Measurements from ENCODE around the gene NSF.
A peak's percentile ranks its signal among the peaks of the same experiment; 100 is the strongest.

NSF gene

GRCh38 chr17:46732754-46733398, 142.4 kb downstream of the NSF start:
- H3K4me1 ChIP-seq (ENCODE audit: control insufficient read depth, insufficient read depth, low read length), result no peaks in the 10 kb centered on the region
- peak; percentile 52 for DNase-seq (ENCODE audit: low read depth, low spot score)
- no peaks in the 10 kb centered on the region for H3K9me3 ChIP-seq (ENCODE audit: control insufficient read depth, insufficient read depth, low read length)
- H3K27me3 ChIP-seq (ENCODE audit: control insufficient read depth, insufficient read depth, low read length), result no peaks in the 10 kb centered on the region
- no peak overlapping the region for H3K27ac ChIP-seq (ENCODE audit: low read length)
- no CpG with 5 or more reads among the region's 7 CpGs for WGBS (ENCODE audit: insufficient coverage, insufficient read length)
- H3K4me3 ChIP-seq (ENCODE audit: low read length), result no peak overlapping the region
- H3K36me3 ChIP-seq (ENCODE audit: control insufficient read depth, insufficient read depth, low read length), result no peaks in the 10 kb centered on the region

- H3K36me3 ChIP-seq (ENCODE audit: control insufficient read depth, insufficient read depth, low read length), result no peaks in the 10 kb centered on the region
- H3K4me1 ChIP-seq (ENCODE audit: control insufficient read depth, insufficient read depth, low read length), result no peaks in the 10 kb centered on the region
- no peak overlapping the region for H3K27ac ChIP-seq (ENCODE audit: low read length)
- no peaks in the 10 kb centered on the region for H3K27me3 ChIP-seq (ENCODE audit: control insufficient read depth, insufficient read depth, low read length)
- no peaks in the 10 kb centered on the region for H3K9me3 ChIP-seq (ENCODE audit: control insufficient read depth, insufficient read depth, low read length)
- DNase-seq (ENCODE audit: low read depth, low spot score), result no peak
- WGBS (ENCODE audit: insufficient coverage, insufficient read length), result no CpG with 5 or more reads among the region's 1 CpG
- no peak overlapping the region for H3K4me3 ChIP-seq (ENCODE audit: low read length)
Observed at GRCh38 chr17:46733837-46734475, 143.5 kb downstream of the NSF start.

- Histone ChIP-seq H3K4me1 (ENCODE audit: control insufficient read depth, insufficient read depth, low read length) (no peaks in the 10 kb centered on the region), H3K4me3 (ENCODE audit: low read length) (no peak overlapping the region)
Observed at GRCh38 chr17:46736100-46736499, 145.6 kb downstream of the NSF start.

GRCh38 chr17:46737326-46737725, 146.9 kb downstream of the NSF start:
- no peak overlapping the region for H3K27ac ChIP-seq (ENCODE audit: low read length)
- H3K4me1 ChIP-seq (ENCODE audit: control insufficient read depth, insufficient read depth, low read length), result no peaks in the 10 kb centered on the region
- WGBS (ENCODE audit: insufficient coverage, insufficient read length), result 100% methylated on average over 1 of the region's 4 CpGs
- H3K4me3 ChIP-seq (ENCODE audit: low read length), result no peak overlapping the region
- DNase-seq (ENCODE audit: low read depth, low spot score), result no peak
- no peaks in the 10 kb centered on the region for H3K36me3 ChIP-seq (ENCODE audit: control insufficient read depth, insufficient read depth, low read length)
- no peaks in the 10 kb centered on the region for H3K9me3 ChIP-seq (ENCODE audit: control insufficient read depth, insufficient read depth, low read length)
- no peaks in the 10 kb centered on the region for H3K27me3 ChIP-seq (ENCODE audit: control insufficient read depth, insufficient read depth, low read length)

More at GRCh38 chr17:46736100-46736499, 145.6 kb downstream of the NSF start:
- no peak for DNase-seq (ENCODE audit: low read depth, low spot score)
- no peaks in the 10 kb centered on the region for H3K9me3 ChIP-seq (ENCODE audit: control insufficient read depth, insufficient read depth, low read length)
- no peak overlapping the region for H3K27ac ChIP-seq (ENCODE audit: low read length)
- no peaks in the 10 kb centered on the region for H3K36me3 ChIP-seq (ENCODE audit: control insufficient read depth, insufficient read depth, low read length)
- no peaks in the 10 kb centered on the region for H3K27me3 ChIP-seq (ENCODE audit: control insufficient read depth, insufficient read depth, low read length)

- H3K9me3 ChIP-seq (ENCODE audit: control insufficient read depth, insufficient read depth, low read length), result no peaks in the 10 kb centered on the region
- no peak overlapping the region for H3K4me3 ChIP-seq (ENCODE audit: low read length)
- H3K27ac ChIP-seq (ENCODE audit: low read length), result no peak overlapping the region
- no peak for DNase-seq (ENCODE audit: low read depth, low spot score)
- no peaks in the 10 kb centered on the region for H3K27me3 ChIP-seq (ENCODE audit: control insufficient read depth, insufficient read depth, low read length)
- no peaks in the 10 kb centered on the region; the same call in 1 of the 2 replicates for H3K4me1 ChIP-seq (ENCODE audit: control insufficient read depth, insufficient read depth, low read length)
- no peaks in the 10 kb centered on the region for H3K36me3 ChIP-seq (ENCODE audit: control insufficient read depth, insufficient read depth, low read length)
- no CpG with 5 or more reads among the region's 4 CpGs for WGBS (ENCODE audit: insufficient coverage, insufficient read length)
Observed at GRCh38 chr17:46738544-46738943, 148.1 kb downstream of the NSF start.

GRCh38 chr17:46739982-46740381, 149.5 kb downstream of the NSF start:
- Histone ChIP-seq H3K4me3 (ENCODE audit: low read length) (no peak overlapping the region), H3K4me1 (ENCODE audit: control insufficient read depth, insufficient read depth, low read length) (no peaks in the 10 kb centered on the region; the same call in 1 of the 2 replicates), H3K36me3 (ENCODE audit: control insufficient read depth, insufficient read depth, low read length) (no peaks in the 10 kb centered on the region), H3K9me3 (ENCODE audit: control insufficient read depth, insufficient read depth, low read length) (no peaks in the 10 kb centered on the region), H3K27me3 (ENCODE audit: control insufficient read depth, insufficient read depth, low read length) (no peaks in the 10 kb centered on the region), H3K27ac (ENCODE audit: low read length) (no peak overlapping the region)
- DNase-seq (ENCODE audit: low read depth, low spot score), result no peak

GRCh38 chr17:46741122-46741730, 150.8 kb downstream of the NSF start:
- no peaks in the 10 kb centered on the region for H3K36me3 ChIP-seq (ENCODE audit: control insufficient read depth, insufficient read depth, low read length)
- WGBS (ENCODE audit: insufficient coverage, insufficient read length), result no CpG with 5 or more reads among the region's 2 CpGs

GRCh38 chr17:46742565-46743270, 152.2 kb downstream of the NSF start:
- WGBS (ENCODE audit: insufficient coverage, insufficient read length), result no CpG with 5 or more reads among the region's 7 CpGs
- no peak for DNase-seq (ENCODE audit: low read depth, low spot score)
- Histone ChIP-seq H3K9me3 (ENCODE audit: control insufficient read depth, insufficient read depth, low read length) (no peaks in the 10 kb centered on the region), H3K27ac (ENCODE audit: low read length) (no peak overlapping the region), H3K27me3 (ENCODE audit: control insufficient read depth, insufficient read depth, low read length) (no peaks in the 10 kb centered on the region), H3K36me3 (ENCODE audit: control insufficient read depth, insufficient read depth, low read length) (no peaks in the 10 kb centered on the region), H3K4me3 (ENCODE audit: low read length) (no peak overlapping the region), H3K4me1 (ENCODE audit: control insufficient read depth, insufficient read depth, low read length) (no peaks in the 10 kb centered on the region; the same call in 1 of the 2 replicates)

More at GRCh38 chr17:46741122-46741730, 150.8 kb downstream of the NSF start:
- Histone ChIP-seq H3K27ac (ENCODE audit: low read length) (no peak overlapping the region), H3K4me3 (ENCODE audit: low read length) (no peak overlapping the region), H3K9me3 (ENCODE audit: control insufficient read depth, insufficient read depth, low read length) (no peaks in the 10 kb centered on the region), H3K27me3 (ENCODE audit: control insufficient read depth, insufficient read depth, low read length) (no peaks in the 10 kb centered on the region), H3K4me1 (ENCODE audit: control insufficient read depth, insufficient read depth, low read length) (no peaks in the 10 kb centered on the region; the same call in 1 of the 2 replicates)
- DNase-seq (ENCODE audit: low read depth, low spot score), result no peak

- H3K27me3 ChIP-seq (ENCODE audit: control insufficient read depth, insufficient read depth, low read length), result no peaks in the 10 kb centered on the region
- no peak for DNase-seq (ENCODE audit: low read depth, low spot score)
- WGBS (ENCODE audit: insufficient coverage, insufficient read length), result no CpG with 5 or more reads among the region's 1 CpG
- H3K9me3 ChIP-seq (ENCODE audit: control insufficient read depth, insufficient read depth, low read length), result no peaks in the 10 kb centered on the region
- H3K4me1 ChIP-seq (ENCODE audit: control insufficient read depth, insufficient read depth, low read length), result no peaks in the 10 kb centered on the region; the same call in 1 of the 2 replicates
- H3K27ac ChIP-seq (ENCODE audit: low read length), result no peak overlapping the region
- no peak overlapping the region for H3K4me3 ChIP-seq (ENCODE audit: low read length)
- H3K36me3 ChIP-seq (ENCODE audit: control insufficient read depth, insufficient read depth, low read length), result no peaks in the 10 kb centered on the region
Observed at GRCh38 chr17:46744441-46744840, 154.0 kb downstream of the NSF start.

- WGBS (ENCODE audit: insufficient coverage, insufficient read length), result no CpG with 5 or more reads among the region's 3 CpGs
- no peak overlapping the region for H3K27ac ChIP-seq (ENCODE audit: low read length)
- H3K4me3 ChIP-seq (ENCODE audit: low read length), result no peak overlapping the region
Observed at GRCh38 chr17:46745376-46745775, 154.9 kb downstream of the NSF start.

More at GRCh38 chr17:46745376-46745775, 154.9 kb downstream of the NSF start:
- Histone ChIP-seq H3K9me3 (ENCODE audit: control insufficient read depth, insufficient read depth, low read length) (no peaks in the 10 kb centered on the region), H3K4me1 (ENCODE audit: control insufficient read depth, insufficient read depth, low read length) (no peaks in the 10 kb centered on the region; the same call in 1 of the 2 replicates), H3K27me3 (ENCODE audit: control insufficient read depth, insufficient read depth, low read length) (no peaks in the 10 kb centered on the region), H3K36me3 (ENCODE audit: control insufficient read depth, insufficient read depth, low read length) (no peaks in the 10 kb centered on the region)
- DNase-seq (ENCODE audit: low read depth, low spot score), result no peak

Data from iPS DF 6.9 (cell line).